ENCODE data around the gene GCLC. TPM values are rescaled to one million over a fixed set of nuclear protein-coding genes. Genes with fewer than 3 reads are reported as not detected.

GCLC gene
- total and polyA plus RNA-seq, 9 of the 15 experiments (the other 6 are each of a cell fraction or from before 2014, with no cell fraction given): 3.9 to 20.0 (median 9.4) TPM

- no peak for ATAC-seq
- POLR2A ChIA-PET: interaction anchor here (0.6 kb wide), 1 partner anchor 181 kb away, joined by 3 read pairs; no protein-coding TSS in a partner anchor
- H3K4me2 ChIP-seq (ENCODE audit: insufficient read depth, low read length): no peak overlapping the region
Observed at GRCh38 chr6:53564401-53565065, 19.6 kb upstream of the GCLC start.

DNA sequence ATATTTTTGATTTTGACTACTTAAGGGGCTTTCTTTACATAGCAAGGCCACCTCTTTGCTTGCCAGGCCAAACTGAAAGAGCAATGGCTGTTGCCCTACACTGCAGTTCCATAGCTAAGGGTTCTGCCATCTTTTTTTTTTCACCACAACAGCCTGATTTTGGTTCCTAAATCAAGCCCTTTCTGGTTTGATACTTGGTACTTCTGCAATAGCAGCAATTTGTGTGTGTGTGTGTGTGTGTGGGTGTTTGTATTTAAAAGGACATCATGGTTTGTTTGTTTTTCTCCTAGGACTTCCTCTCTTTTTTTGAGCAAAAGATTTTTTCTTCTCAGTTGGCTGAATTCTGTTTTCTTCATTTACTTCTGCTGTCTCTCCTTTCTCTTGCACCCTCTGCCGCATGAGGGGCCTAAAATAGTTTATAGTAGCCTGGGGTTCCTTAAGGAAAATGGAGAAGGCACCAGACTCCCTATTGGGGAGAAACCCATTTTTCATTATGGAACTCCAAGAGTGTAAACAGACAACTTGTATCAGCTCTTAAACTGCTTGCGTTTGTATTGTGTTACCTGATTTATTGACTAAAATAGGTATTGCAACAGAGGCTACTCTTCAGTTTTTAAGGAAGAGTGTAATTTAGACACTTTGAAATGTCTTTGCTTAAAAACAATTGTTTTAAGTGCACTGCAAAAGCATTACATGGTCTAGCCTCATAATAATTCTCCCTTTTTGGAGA, 12.2 kb upstream of the GCLC start:
- DNase-seq (ENCODE audit: extremely low read depth in 1 of 4, low spot score in 3 of 4) (no peak), FAIRE-seq (no peak), ATAC-seq (no peak)
- Histone ChIP-seq H3K27ac (ENCODE audit: extremely low read depth, low read depth, low read length) (no peak overlapping the region), H3K4me2 (ENCODE audit: insufficient read depth, low read length) (no peak overlapping the region), H3K4me1 (replicated peaks in 1 of 2; ENCODE audit: control insufficient read depth in 2 of 2, insufficient read depth in 2 of 2, low read length in 2 of 2) (no peaks in the 10 kb centered on the region), H3K9me3 (replicated peaks; ENCODE audit: control insufficient read depth, insufficient read depth, low read depth, low read length) (no peaks in the 10 kb centered on the region), H3K9me1 (ENCODE audit: control insufficient read depth, insufficient read depth, low read length) (no peaks in the 10 kb centered on the region), H2AFZ (ENCODE audit: low read depth, low read length) (no peak overlapping the region), H3K36me3 (ENCODE audit: control insufficient read depth, insufficient read depth, low read length) (no peaks in the 10 kb centered on the region), H3K9ac (ENCODE audit: insufficient read depth in 1 of 2, low read depth in 2 of 2, low read length in 2 of 2) (no peak overlapping the region), H3K79me2 (ENCODE audit: control insufficient read depth, insufficient read depth, low read length) (no peaks in the 10 kb centered on the region), H3K4me3 (no peak overlapping the region), H4K20me1 (replicated peaks; ENCODE audit: control insufficient read depth, insufficient read depth, low read length) (no peaks in the 10 kb centered on the region), H3K27me3 (ENCODE audit: control insufficient read depth in 2 of 2, insufficient read depth in 2 of 2, low read length in 2 of 2) (no peaks in the 10 kb centered on the region)
- ChIA-PET POLR2A (interaction anchor here (1.0 kb wide), 1 partner anchor 12 kb away, joined by 3 read pairs; no protein-coding TSS in a partner anchor), CTCF (ENCODE audit: low intra/inter-chr PET ratio) (no interaction called here)
- intact Hi-C loops (cut with micrococcal nuclease) (no loop called here), in situ Hi-C loops (cut with MboI) (no loop called here)
- BruUV-seq (replicated peaks): no TSS peak
- 0% methylated on average over 2 of the region's 2 CpGs for WGBS (ENCODE audit: insufficient coverage, low coverage, missing lambda C conversion rate)
- TF ChIP-seq E2F4 (CRISPR knock-in tag; IDR thresholded peaks at IDR 0.05; ENCODE audit: low read depth) (no peak), MEIS2 (IDR thresholded peaks at IDR 0.05; ENCODE audit: partially characterized antibody) (no peak), PHB2 (IDR thresholded peaks at IDR 0.05; ENCODE audit: low read depth) (no peak)
- TF ChIP-seq, protein P1, sequence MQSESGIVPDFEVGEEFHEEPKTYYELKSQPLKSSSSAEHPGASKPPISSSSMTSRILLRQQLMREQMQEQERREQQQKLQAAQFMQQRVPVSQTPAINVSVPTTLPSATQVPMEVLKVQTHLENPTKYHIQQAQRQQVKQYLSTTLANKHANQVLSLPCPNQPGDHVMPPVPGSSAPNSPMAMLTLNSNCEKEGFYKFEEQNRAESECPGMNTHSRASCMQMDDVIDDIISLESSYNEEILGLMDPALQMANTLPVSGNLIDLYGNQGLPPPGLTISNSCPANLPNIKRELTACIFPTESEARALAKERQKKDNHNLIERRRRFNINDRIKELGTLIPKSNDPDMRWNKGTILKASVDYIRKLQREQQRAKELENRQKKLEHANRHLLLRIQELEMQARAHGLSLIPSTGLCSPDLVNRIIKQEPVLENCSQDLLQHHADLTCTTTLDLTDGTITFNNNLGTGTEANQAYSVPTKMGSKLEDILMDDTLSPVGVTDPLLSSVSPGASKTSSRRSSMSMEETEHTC (IDR thresholded peaks at IDR 0.05): no peak
- TF ChIP-seq, protein P2, sequence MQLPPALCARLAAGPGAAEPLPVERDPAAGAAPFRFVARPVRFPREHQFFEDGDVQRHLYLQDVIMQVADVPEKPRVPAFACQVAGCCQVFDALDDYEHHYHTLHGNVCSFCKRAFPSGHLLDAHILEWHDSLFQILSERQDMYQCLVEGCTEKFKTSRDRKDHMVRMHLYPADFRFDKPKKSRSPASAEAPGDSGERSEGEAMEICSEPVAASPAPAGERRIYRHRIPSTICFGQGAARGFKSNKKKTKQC (CRISPR knock-in tag; IDR thresholded peaks at IDR 0.05): no peak

More at GRCh38 chr6:53564401-53565065, 19.6 kb upstream of the GCLC start:
- no peaks in the 10 kb centered on the region for H3K36me3 ChIP-seq (ENCODE audit: control insufficient read depth, insufficient read depth, low read length)
- BruUV-seq (replicated peaks): no TSS peak
- 0 out of 5 replicates have a peak, but pooled peaks cover 0 to 2% of the 10 kb centered on the region in 2 experiments for H3K27me3 ChIP-seq (ENCODE audit: control insufficient read depth in 2 of 2, insufficient read depth in 2 of 2, low read length in 2 of 2)
- H4K20me1 ChIP-seq (replicated peaks; ENCODE audit: control insufficient read depth, insufficient read depth, low read length): no peaks in the 10 kb centered on the region
- 17% methylated on average over 2 of the region's 2 CpGs for WGBS (ENCODE audit: insufficient coverage, low coverage, missing lambda C conversion rate)
- DNase-seq (ENCODE audit: extremely low read depth in 1 of 4, low spot score in 3 of 4): no peak
- in situ Hi-C loops (cut with MboI): no loop called here
- no peak overlapping the region for H3K27ac ChIP-seq (ENCODE audit: extremely low read depth, low read depth, low read length)
- H3K4me3 ChIP-seq: no peak overlapping the region
- intact Hi-C loops (cut with micrococcal nuclease): no loop called here
- H3K9me1 ChIP-seq (ENCODE audit: control insufficient read depth, insufficient read depth, low read length): no peaks in the 10 kb centered on the region
- H3K9ac ChIP-seq (ENCODE audit: insufficient read depth in 1 of 2, low read depth in 2 of 2, low read length in 2 of 2): no peak overlapping the region
- CTCF ChIA-PET (ENCODE audit: low intra/inter-chr PET ratio): no interaction called here
- FAIRE-seq: no peak
- H3K4me1 ChIP-seq (replicated peaks in 1 of 2; ENCODE audit: control insufficient read depth in 2 of 2, insufficient read depth in 2 of 2, low read length in 2 of 2): no peaks in the 10 kb centered on the region
- no peaks in the 10 kb centered on the region for H3K79me2 ChIP-seq (ENCODE audit: control insufficient read depth, insufficient read depth, low read length)
- no peak overlapping the region for H2AFZ ChIP-seq (ENCODE audit: low read depth, low read length)
- TF ChIP-seq NR2C2 (CRISPR knock-in tag; IDR thresholded peaks at IDR 0.05): no peak
- TF ChIP-seq NR2C2 (tag; IDR thresholded peaks at IDR 0.05): no peak
- no peak for TF ChIP-seq GATAD2A (IDR thresholded peaks at IDR 0.05)
- no peak for TF ChIP-seq ZNF561 (CRISPR knock-in tag; conservative IDR thresholded peaks at IDR 0.05)
- H3K9me3 ChIP-seq (replicated peaks; ENCODE audit: control insufficient read depth, insufficient read depth, low read depth, low read length): no peaks in the 10 kb centered on the region

Data from K562 (cell line).